GM10266 (cell line): ENCODE results near the gene GPC2.
A peak's percentile ranks its signal among the peaks of the same experiment; 100 is the strongest.
"Not testable (repeated sequence)": the region's sequence is repeated elsewhere in the genome, so short reads cannot be mapped to it uniquely, and the experiment has no call there.

Experiments
- DNase-seq: peaks from one replicate; pipeline ENCODE4 v3.0.0; 2012; ENCODE audit errors: extremely low spot score
- CTCF ChIP-seq: IDR thresholded peaks from 2 replicates; pipeline ENCODE4 v1.5.1; 2012; ENCODE audit warnings: mild to moderate bottlenecking, low read depth; ENCODE audit not compliant: control insufficient read depth, insufficient read depth; ENCODE audit errors: missing control alignments

Gene GPC2

GRCh38 chr7:100209493-100209892, 32.3 kb upstream of the GPC2 start:
- TF ChIP-seq CTCF, result no peak
- no peak for DNase-seq

GRCh38 chr7:100208911-100209408, 31.8 kb upstream of the GPC2 start:
- TF ChIP-seq CTCF, result peak; percentile 2
- DNase-seq, result peak; percentile 64

DNA sequence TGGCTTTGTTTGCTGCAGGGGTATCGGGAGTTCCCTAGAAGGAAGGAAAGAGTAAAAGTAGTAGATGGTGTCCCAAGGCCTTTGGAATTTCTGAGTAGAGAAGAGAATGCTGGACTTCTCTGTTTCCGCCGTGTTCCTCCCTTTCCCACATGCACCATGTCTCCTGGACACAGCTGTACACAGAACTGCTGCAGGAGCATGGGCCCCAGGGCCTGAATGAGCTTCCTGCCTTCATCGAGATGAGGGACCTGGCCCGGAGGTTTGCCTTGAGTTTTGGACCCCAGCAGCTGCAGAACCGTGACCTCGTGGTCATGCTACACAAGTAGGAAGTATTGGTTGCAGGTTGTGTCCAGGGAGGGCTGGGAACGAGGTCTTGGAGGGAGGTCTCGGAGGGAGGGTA, 27.3 kb upstream of the GPC2 start:
- TF ChIP-seq CTCF, result no peak
- DNase-seq, result no peak

DNA sequence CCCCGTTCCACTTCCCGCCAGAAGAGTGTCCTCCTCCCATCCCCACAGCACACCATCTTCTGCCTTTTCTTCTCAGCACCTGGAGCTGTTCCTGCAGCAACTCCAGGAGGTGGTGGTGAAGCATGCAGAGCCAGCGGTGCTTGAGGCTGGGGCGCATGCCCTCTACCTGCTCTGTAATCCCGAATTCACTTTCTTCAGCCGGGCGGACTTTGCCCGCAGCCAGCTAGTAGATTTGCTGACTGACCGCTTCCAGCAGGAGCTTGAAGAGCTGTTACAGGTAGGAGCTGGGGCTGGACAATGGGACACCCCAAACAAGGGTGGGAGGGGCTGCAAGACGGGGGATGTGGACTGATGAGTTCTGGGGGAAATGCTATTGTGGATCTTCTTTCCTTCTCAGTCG, 23.5 kb upstream of the GPC2 start:
- DNase-seq, result no peak
- no peak for TF ChIP-seq CTCF

DNA sequence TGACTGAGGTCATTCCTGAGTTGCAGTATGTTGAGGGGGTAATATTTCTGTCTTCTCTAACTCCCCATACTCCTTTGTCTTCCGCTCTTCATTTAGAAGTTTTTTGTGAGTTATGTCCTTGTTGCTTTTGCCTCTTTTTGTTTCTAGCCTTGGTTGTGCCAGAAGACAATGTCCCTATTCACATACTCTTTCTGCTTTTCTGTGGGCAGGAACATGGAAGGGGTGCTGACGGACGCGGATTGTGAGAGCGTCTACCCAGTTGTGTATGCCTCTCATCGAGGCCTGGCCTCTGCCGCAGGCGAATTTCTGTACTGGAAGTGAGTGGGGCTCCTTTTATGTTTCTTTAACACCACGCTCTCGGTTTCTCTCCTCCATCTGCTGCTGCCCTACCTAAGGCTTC, 21.1 kb upstream of the GPC2 start:
- no peak for DNase-seq
- no peak for TF ChIP-seq CTCF

DNA sequence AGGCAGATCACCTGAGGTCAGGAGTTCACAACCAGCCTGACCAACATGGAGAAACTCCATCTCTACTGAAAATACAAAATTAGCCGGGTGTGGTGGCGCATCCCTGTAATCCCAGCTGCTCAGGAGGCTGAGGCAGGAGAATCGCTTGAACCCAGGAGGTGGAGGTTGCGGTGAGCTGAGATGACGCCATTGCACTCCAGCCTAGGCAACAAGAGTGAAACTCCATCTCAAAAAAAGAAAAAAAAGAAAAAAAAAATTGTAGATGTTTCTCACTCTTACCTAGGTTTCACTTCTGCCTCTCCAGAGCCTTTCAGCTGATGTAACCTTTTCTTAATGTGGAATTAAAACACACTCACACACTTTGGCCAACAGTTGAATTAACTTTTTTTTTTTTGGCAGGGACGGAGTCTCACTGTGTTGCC, 18.7 kb upstream of the GPC2 start:
- DNase-seq, result peak; percentile 31

DNA sequence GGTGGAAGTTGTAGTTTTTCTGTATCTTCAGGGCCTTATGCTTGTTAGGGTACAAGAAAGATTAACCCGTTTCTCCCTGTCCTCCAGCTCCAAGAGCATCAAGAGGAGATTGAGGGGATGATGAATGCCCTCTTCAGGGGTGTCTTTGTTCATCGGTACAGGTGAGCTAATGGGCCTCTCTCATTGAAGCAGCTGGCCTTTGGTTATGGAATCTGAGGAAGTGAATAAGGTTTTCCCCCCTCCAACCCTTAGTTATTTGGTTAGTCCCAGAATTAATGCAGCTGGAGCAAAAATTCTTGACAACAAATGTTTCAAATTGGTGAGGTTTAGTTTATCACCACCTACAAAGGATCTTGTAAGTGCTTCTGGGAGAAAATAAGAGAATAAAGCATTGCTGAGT, 18.0 kb upstream of the GPC2 start:
- TF ChIP-seq CTCF, result no peak
- DNase-seq, result no peak

DNA sequence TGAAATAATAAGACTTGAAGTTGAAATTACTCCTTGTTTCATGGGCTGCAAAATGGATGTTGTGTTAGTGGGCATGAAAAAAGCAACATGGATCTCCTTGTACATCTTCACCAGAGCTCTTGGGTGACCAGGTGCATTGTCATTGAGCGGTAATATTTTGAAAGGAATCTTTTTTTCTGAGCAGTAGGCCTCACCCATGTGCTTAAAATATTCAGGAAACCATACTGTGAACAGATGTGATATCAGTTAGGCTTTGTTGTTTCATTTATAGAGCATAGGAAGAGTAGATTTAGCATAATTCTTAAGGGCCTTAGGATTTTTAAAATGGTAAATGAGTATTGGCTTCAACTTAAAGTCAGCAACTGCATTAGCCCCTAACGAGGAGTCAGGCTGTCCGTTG, 15.8 kb upstream of the GPC2 start:
- TF ChIP-seq CTCF, result no peak
- DNase-seq, result no peak

GRCh38 chr7:100192281-100192862, 15.2 kb upstream of the GPC2 start:
- not testable (repeated sequence) for DNase-seq
